GM18870 (cell line): ENCODE measurements around the gene RXRA.

Experiments
- ATAC-seq: cut with Tn5 transposase; IDR thresholded peaks from one replicate; pipeline ENCODE4 v1.9.1; 2021; ENCODE audit warnings: moderate library complexity; ENCODE audit not compliant: unreplicated experiment

The RXRA gene

DNA sequence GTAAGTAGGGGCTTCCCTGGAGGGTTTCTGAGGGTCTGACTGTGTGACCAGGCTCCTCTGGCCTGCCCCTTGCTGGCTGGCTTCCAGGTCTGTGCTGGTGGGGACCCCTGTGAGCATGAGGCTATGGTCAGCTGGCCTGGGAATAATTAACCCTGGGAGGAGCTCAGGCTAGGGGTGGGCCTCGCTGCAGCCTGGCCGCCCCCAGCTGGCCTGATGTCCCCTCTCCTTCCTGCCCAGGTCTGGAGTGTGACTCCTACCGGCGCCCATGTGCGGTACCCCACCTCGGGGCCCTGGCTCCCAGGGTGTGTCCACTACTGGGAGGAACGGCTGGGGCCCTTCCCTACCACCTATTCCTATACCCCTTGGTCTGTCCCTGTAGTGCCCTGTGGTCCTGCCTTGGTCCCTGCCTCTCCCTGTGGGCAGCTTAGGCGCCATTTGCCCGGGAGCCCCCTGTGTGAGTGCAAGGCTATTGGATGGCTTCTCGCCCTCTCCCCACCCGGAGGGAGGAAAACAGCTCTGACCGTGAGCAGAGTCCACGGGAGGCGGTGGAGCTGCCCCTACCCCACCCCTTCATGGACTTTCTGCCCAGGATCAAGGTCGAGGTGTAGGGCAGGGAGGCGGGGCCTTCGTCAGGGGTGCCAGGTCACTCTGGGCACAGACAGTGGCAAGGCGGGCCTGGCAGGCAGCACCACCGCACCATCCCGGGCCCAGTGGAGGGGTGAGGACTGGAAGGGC is 9.4 kb downstream of the RXRA start:
- ATAC-seq, result no peak

DNA sequence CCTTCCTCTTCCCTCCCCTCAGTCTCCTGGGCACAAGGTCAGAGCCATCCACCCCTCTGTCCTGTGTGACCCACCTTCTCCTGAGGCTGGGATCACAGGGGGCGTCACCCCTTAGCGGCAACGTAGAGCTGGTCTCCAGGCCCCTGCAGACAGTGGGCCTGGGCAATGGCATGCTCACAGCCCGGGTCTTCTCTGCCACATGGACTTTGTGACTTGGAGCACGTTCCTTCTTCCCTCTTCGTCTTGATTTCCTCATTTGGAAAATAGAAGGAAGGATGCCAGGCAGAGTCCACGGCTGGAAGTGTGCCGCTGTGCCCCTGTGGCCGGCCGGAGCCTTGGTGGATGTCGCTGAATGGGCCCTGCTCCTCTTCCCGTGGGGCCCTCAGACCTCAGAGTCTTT is 10.0 kb downstream of the RXRA start:
- no peak for ATAC-seq

DNA sequence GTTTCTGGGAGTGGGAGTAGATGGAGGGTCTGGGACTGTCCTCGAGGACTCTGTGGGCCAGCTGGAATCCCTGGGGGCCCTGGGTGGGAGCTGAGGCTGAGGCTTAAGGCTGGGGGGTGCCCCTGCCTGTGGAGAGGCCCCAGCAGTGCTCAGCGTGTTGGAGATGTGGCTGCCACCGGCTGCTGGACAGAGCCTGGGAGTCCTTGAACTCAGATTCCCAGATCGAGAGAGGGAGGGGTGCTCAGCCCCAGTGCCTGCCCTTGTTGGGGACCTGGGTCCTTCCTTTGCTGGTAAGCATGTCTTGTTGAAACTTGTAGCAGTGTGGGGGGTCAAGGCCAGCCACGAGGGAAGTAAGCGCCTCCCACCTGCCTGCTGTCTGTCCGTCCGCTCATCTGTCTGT is 10.7 kb downstream of the RXRA start:
- no peak for ATAC-seq

DNA sequence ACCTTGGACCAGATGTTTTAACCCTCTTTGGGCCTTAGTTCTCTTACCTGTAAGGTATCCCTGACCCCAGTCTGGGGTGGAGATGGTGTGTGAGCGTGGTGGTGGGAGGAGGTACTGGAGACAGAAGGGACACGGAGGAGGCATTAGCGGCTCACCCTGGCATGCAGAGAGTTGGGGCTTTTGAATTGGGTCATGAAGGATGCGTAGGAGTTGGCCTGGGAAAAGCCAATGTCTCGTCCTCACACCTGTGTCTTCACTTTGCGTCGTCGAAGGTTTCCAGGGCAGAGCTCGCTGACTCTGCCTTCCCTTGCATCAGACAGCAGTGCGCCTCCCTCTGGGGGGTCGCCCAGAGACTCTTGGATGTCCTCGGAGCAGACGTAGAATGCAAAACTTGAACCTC is 11.2 kb downstream of the RXRA start:
- no peak for ATAC-seq

DNA sequence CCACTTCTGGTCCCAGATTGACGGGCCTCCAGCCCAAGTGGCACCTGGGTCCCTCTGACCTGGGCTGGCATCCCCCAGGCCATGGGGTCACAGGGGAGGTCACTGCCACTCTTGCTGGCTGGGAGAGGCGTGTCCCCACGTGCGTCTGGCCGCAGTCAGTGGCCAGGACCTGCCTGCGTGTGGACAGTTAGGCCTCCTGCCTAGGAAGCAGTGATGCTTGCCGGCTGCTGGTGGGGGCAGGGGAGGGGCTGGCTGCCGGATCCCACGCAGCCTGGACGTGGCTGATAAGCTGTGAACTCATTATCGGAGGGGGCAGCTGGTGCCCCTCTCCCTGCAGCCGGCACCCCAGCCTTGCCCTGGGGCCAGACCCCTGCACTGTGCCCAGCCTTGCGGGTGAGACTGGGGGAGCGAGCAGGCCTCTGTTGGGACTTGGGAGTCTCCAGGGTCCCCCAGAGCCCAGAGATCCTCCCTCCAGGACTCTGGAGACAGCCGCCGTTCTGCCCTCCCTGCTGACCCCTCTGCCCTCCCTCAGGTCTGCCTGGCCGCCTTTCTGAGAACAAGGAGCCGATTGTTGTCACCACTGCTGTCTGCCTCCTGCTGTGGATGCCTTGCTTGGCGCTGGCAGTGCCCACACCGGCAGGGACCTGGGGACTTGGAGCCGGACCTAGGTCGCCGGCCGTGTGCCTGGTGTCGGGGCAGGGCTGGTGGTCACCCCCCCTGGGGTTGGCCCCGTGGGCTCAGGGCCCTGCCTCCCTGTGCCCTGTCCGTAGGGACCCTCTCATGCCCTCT is 12.3 kb downstream of the RXRA start:
- no peak for ATAC-seq

DNA sequence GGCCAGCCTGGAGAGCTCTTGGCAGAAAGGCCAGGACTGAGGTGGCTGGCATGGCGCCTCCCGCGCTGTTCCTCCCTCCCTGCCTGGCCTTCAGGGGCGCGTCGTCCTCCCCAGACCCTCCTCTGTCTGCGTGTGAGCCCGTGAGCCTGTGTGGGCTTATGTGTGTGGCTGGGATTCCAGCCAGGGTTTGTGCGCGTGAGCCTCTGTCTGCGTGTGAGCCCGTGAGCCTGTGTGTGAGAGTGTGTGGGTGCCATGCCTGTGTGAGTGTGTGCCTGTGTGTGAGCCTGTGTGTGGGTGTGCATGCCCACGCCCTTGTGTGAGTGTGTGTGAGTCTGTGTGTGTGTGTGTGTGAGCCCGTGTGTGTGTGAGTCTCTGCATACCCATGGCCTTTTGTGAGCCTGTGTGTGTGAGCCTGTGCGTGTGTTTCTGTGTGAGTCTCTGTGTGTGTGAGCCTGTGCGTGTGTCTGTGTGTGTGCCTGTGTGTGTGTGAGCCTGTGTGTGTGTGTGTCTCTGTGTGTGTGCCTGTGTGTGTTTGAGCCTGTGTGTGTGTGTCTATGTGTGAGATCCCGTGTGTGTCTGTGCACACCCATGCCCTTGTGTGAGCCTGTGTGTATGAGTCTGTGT is 13.0 kb downstream of the RXRA start:
- no peak for ATAC-seq

DNA sequence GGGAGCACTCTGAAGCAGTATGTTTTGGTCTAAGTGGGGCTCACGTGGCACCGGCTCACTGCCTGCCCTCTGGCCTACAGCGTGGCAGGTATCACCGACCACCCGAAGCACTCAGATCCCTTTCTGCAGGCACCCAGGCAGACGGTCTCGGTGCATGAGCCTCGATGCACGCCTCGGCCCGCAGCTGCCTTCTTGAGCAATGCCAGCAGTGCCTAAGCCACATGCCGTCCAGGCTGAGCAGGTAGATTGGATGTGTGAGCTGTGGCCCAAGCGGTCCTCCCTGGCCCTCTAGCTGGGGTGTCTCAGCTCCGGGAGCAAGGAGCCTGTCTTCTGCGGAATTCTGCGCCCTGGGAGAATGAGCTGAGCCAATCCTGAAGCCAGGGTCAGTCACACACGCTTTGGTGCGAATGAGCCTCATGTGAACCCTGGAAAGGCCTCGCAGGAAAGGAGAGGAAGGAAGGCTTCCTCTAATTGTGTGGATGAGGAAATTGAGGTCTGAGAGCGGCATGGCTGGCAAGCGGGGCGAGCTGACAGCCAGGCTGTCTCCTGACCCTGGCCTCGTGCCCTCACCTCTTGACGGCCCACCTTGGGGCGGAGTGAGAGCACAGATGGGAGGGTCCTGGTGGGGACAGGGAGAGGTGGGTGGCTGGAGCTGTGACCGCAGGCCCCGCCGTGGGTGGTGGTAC is 14.4 kb downstream of the RXRA start:
- ATAC-seq, result no peak

DNA sequence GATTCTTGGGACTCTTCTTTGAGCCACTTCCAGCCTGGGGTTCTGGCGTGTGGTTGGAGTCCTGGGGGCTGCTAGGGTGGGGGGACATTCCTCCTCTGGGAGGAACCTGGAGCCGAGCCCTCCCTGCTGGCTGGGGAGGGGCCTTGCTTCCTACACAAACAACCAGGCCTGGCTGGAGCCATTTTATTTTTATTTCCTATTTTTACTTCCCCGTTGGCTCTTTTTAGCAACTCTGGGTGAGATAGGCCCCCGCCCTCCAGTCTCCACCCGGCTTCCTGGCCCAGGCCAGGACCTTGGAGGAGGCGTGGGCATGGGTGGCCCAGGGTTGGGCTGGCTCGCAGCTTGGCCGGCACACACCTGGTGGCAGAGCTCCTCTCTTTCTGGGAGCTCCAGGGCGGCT is 15.1 kb downstream of the RXRA start:
- ATAC-seq, result no peak

DNA sequence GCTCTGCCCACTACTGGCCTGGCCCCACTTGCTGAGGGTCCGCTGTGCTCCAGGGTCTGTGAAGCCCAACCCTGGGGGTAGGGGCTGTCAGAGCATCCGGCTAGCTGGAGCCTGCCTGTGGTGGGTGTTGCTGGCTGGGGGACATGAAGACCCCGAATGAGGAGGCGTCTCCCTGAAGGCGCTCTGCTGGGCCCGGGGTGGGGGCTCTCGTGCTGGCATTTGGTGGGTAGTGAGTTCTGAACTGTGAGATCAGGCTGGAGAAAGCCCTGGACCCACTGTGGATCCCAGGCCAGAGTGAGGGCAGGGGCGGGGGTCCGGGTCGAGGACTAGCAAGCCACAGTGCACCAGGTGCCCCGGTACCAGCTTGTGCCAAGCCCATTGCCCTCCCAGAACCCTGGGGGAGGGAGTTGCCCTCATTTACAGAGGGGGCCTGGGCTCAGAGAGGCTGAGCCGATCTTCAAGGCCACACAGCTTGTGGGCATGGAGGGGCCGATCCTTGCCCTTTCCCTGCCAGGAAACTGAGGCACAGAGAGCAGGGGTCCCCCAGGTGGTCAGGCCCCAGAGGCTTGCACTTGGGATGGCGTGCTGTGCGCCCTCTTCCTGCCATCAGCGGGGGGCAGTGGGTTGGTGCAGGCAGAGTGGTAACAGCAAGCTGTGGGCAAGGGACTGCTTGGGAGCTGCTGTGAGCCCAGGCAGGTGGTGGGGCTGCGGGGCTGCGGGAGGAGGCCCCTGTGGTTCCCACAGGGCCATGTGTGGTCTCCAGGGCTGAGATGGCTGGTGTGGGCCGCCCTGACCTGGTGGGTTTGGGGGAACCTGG is 15.9 kb downstream of the RXRA start:
- ATAC-seq, result no peak

DNA sequence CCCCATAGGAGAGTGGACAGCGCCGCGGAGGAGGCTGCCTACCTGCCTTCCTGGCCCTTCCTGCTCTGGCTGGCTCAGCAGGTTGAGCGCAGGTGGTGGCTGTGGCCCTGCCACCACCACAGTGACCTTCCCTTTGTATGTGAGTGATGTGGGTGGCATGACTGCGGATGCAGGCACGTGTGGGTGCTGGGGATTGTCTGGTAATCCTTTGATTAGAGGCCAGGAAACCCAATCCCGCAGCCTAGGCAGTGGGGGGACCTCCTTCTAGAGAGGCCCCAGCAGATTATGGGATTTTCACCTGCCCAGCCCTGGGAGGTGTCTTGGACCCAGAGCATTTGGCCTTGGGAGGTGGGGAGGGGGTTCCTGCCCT is 16.5 kb downstream of the RXRA start:
- no peak for ATAC-seq

DNA sequence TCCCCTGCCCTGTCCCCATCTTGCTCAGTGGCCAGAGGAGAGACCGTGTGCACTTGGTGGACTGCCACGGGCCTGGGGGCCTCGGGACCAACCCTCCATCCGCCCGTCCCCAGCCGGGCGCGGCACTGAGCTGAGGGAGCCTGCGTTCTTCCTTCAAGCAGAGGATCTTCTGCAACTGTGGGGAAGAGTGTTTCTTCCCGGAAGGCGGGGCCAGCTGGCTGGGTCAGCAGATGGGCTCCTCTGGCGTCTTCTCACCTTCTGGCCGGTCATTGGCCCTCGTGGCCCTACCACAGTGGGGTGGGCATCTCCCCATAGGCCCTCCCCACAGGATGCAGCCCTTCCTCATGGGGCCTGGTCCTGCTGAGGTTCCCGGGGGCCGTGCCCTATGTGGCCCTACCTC is 17.4 kb downstream of the RXRA start:
- no peak for ATAC-seq

DNA sequence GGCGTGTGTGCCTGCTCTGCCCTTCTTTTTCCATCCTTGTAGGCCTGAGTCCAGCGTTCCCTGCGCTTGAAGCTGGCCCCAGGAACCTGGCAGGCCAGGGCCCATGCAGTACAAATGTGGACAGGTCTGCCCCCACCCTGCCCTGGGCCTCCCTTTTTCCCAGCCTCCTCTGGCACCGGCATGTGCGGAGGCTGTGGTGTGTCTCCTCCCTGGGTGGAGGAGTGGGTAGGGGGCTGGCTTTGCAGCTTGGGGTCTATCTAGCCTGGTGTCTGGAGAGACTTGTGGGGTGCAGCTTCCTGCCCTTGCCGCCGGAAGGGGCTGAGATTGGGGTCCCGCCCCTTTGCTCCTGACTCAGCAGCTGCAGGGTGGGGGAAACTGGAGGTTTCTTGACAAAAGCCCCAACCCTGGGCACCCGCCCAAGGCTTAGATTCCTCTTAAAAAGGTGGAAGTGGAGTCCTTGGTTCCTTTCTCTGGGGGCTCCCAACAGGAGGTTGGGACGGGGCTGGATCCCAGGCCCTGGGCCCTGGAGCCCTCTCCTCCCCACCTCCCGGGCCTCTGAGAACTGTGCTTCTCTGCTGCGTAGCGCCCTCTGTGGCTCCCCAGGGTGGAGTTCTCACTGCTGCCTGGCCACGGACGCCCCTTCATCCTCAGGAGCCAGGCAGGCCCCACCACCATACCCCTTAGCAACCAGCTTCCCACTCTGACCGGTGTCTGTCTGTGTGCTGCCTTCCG is 18.0 kb downstream of the RXRA start:
- ATAC-seq, result no peak

DNA sequence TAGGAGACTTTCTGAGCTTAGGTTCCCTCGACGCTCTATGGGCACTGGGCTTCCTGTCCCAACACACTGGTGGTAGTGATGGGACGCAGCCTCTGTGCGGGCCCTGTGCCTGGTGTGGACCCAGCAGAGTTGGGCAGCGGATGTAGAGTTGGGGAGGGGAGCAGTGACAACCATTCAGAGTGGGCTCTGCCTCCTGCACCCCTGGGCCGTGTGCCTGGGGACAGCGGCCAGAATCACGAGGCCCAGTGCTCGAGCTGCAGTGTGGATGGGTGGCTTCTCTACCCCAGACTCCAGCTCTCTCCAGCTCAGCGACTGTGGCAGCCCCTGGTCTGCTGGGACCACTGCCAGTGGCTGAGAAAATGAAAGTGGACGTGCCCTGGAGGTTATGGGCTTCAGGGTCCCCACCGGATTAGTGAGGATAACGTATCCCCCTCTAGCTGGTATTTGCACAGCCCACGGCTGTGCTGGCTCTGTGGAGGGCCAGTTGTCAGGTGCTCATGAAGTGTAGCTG is 18.6 kb downstream of the RXRA start:
- no peak for ATAC-seq

DNA sequence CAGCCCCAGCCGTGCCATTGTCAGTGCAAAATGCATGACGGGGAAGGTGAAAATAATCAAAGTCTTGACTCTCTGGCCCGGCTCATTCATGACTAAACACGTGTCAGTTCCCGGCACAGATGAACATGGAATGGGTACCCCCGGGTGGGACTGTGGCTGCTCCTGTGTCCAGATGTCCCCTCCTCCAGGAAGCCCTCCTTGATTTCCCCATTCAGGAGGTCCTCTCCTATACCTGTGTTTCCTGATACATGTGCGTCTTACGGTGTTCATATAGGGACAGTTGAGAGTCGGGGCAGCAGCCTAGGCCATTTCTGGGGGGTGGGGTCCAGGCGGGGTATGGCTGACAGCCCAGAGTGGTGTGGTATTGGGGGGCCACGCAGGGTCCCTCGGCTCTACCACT is 19.5 kb downstream of the RXRA start:
- no peak for ATAC-seq

DNA sequence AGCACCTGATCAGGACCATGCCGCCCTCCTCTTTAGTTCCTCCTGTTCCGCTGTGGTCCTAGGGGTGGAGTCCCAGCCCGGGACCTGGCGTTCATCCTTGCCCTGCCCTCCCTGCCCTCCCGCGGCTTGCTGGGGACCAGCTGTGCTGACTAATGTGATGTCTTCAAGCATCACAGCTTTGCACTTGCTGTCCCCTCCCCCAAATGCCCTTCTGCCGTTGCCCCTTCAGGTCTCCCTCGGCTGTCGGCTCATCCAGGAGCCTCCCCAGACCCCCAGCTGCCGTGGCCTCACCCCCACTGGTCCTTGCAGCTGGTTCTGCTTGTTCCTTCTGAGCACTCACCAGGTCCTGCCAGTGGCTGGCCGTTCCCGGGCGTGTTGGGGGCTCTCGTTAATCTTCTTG is 19.9 kb downstream of the RXRA start:
- no peak for ATAC-seq

DNA sequence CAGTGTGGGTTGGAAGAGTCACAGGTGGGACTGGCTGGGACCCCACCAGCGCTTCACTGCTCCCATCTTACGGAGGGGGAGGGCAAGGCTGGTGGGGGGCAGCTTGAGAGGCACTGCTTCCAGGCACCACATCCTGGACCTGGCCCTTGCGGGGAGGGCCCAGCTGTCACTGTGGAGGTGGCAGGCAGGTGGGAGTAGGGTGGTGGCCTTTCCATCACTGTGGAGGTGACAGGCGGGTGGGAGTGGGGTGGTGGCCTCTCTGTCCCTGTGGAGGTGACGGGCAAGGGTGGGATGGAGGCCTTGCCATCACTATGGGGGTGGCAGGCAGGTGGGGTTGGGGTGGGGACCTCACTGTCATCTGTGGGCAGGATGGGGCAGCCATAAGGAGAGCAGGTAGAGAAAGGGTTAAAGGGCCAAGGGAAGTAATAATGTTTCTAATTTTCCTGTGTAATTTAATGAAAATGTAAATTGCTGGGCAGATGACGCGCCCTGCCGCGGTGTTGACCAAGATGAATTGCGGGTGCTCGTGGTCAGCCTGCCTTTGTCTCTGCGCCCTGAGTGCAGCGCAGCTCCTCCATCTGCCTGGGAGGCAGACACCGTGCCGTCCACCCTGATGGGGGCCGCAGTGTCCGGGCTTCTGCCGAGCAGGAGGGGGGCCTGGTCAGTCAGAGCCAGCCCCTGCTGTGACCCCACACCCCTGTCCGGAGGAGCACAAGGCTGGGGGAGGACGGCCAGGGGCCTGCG is 20.8 kb downstream of the RXRA start:
- ATAC-seq, result no peak

DNA sequence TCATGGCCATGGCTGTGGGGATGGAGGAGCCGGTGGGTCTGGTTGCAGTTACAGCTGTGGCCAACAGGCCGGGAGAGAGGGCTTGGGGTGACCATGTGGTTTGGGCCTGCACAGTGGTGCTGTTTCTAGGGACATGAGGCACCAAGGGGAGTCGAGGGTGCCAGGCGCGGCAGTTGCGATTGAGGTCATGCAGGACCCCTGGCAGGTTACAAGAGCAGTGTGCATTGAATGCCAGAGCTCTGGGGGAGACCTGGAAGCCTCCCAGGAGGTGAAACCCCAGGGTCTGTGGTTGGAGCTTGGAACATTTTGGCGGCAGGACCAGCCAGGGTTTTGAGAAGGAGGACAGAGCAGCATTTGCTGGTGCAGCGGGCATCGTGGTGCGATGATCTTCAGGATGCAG is 21.7 kb downstream of the RXRA start:
- ATAC-seq, result no peak

DNA sequence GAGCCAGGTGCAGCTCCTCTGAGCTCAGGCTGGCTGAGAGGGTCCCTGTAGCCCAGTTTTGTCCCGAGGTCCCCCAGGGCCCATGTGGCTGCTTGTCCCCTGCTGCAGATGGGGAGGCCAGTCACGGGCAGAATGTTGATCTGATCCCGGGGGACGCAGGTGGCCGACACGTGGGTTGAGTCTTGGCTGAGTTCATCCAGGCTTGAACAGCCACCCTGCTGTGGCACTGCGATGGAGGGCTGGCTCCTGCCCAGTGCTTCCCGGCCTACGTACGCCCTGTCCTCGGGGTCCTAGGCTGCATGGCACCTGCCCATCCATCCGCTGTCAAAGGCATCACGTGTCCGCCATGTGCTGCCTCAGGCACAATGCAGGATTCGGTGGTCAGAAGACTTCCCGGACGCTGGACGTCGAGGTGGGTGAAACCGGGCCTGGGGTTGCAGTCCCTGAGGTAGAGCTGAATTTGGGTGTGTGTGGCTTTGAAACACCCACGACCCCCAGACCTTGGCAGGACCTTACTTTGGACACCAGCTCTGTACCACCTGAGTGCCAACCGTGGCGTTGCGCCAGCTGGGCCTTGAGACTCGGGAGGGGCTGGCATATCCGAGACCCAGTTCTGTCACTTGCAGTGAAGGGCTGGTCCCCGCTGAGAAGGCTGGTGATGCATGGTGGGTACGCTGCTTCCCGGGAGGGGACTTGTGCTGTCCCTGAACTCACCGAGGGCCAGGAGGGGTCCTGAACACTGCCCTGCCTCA is 22.3 kb downstream of the RXRA start:
- ATAC-seq, result no peak

DNA sequence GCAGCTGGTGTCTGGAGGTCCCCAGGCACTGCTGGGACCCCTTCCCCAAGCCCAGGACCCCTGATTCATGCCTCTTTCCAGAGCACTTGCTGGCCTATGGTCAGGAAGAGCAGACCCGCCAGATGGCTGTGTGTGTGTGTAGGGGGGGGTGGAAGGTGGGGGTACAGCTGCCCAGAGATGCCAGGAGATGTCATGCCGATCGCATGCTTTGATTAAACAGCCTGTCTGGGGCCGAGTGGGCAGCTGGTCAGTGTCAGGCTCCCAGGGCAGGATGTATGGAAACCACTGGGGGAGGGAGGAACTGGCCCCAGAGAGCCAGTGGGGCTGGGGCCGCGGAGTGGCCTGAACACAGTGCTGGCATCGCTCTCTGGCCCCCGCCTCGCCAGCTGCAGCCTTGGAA is 23.7 kb downstream of the RXRA start:
- no peak for ATAC-seq
